Measurements from ENCODE around the gene TUBA1B.
A peak's percentile ranks its signal among the peaks of the same experiment; 100 is the strongest.

The TUBA1B gene

DNA sequence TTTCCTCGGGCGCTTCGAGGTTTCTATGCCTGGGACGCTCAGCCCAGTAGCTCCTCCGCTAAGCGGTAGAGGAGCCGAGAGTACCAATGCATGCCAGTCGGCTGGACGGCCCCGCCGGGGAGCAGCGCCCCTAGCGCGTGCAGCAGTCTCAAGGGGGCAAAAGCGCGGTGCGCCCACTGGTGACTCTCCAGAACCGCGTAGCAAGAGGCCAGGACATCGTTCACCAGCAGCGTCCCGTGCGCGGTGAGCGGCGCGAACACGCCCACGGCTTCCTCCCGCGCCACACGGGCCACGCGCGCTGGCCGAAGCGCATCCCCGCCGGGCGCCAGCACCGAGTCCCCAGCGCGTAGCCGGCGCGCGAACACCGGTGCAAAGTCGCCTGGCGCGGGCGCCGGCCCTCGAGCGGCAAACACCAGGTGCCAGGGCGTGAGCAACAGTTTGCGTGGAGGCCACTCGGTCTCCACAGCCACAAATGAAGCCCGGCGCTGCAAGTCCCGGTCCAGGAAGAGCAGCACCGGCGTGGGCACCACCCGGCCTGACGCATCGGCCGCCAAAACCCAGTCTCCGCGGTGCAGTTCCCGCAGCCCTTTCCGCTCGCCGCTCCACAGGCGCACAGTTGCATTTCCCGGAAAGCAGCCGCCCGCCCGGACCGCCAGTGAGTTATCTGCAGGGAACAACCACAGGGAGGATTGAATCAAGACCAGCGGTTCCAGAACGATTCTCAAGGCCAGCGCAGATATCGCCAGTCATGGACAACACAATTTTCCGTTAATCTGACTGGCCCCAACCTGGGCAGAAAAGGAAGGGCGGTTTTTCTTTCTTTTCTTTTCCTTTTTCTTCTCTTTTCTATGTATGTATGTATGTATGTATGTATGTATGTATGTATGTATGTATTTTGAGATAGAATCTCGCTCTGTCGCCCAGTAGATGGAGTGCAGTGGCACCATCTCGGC is 41.1 kb downstream of the TUBA1B start:
- peak; percentile 46 to 53 for DNase-seq

DNA sequence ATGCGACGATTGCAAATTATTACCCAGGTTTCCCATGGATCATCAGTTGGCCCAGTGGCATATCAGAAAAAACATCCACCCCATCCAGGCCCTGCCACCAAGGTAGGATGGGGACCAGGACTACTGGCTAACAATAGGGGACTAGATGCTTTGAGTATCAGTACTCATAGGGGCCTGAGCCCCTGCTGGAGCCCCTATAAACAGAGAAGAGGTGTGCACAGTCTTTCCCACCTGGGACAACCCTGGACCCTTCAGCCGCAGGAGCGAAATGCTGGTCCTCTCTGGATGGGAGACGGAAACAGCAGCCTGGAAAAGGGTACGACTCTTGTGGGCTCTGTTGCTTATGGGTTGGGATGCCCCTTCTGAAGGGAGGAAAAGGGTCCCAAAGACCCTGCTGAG is 42.3 kb downstream of the TUBA1B start:
- no peak for DNase-seq

DNA sequence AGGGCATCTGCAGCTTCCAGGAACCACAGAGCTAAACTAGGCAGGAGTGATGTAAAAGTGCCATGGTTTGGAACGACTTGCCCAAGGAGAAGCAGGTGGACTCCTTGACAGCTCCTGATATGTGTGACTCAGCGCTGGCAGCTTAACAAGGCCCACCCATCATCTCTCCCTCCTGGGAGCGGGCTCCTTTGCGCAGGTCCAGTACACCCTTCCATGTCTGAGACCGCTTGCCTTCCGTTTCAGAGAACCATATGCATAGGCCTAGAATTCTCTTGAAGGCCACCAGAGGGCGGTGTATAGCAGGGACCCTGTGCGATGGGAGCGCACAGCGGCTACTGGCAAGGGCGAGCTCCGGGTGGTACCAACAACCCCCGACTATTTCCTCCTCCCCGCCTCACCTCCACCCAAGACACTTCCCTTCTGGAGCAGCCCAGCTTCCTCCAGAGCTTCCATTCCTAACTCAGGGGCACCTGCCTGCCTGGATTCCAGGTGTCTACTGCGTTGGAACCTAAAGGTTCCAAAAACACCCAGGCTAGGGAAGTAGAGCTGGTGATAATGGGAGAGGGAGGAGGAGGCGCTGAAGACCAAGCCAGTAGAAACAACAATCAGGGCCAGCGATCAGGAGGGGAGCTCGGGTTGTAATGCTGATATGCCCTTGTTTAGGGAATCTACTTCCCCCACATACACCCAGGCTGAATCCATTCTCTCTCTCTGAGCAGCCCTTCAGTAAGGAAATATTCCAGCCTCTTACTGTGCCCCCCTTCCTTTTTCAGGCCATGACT is 42.9 kb downstream of the TUBA1B start:
- peak; percentile 61 to 75 for DNase-seq

DNA sequence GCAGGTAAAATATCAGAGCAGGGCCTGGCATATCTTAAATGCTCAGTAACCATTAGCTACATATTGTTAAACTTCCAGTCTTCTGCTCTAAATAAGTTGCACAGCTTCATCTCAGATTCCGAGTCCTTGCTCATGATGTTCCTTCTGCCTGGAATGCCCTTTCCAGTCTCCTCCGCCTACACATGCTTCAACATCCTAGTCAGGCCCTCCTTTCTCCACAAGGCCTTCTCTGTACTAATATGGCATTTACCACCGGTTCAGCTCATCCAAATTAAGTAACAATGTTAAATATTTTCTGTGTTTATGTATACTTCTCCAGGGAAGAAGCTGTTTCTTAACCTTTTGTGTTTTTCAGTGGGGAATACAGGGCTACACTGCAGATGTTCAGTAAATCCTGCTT is 45.1 kb downstream of the TUBA1B start:
- DNase-seq, result no peak

DNA sequence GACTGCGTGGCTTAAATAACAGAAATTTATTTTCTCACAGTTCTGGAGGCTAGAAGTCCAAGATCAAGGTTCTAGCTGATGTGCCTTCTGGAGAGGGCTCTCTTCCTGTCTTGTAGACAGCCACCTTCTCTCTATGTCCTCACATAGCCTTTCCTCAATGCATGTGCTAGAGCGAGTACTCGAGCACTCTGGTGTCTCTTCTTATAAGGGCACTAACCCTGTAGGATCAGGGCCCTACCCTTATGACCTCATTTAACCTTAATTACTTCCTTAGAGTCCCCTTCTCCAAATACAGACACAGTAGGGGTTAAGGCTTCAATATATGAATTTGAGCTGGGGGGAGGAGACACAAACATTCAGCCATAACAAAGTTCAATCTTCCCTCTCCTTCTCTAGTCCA is 46.8 kb downstream of the TUBA1B start:
- no peak for DNase-seq

DNA sequence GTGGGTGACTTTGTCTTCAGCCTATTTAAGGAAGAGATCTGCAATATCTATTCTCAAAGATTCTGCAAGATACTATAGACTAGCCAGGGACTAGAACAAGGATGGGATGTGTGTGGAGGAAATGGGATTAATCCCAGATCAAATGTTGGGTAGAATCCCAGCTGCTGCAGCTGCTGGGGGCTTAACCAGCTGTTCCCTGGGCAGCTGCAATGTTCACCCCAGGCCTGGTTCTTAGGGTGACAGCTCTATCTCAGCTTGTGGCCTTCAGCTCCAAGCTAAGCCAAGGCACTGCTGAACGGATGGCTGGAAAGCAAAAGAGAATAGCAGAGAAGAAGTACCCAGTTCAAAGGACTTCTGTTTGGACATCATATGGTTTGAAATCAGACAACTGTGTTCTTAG is 51.4 kb downstream of the TUBA1B start:
- DNase-seq, result no peak
